OCI-LY7 (cell line): ENCODE results near the gene LIPE. TPM values are rescaled to one million over a fixed set of nuclear protein-coding genes. Genes with fewer than 3 reads are reported as not detected.

ENCODE experiments used
- BruUV-seq: library from RNA; stranded (reverse); fragments of 400-500 nt; replicated peaks from 2 replicates; lab custom pipeline; 2021; lab: Mats Ljungman, UMichigan
- CTCF ChIA-PET: fragments of 300-600 bp; sonication (Branson Sonifier 250); formaldehyde crosslinking; loops from one replicate; lab custom pipeline; 2022; ENCODE audit warnings: antibody characterized with exemption; ENCODE audit not compliant: unreplicated experiment; lab: Charles Lee
- POLR2A ChIA-PET: fragments of 300-600 bp; sonication (Branson Sonifier 250); formaldehyde crosslinking; loops from one replicate; lab custom pipeline; 2022; ENCODE audit warnings: antibody characterized with exemption; lab: Charles Lee
- DNase-seq: peaks from one replicate; pipeline ENCODE4 v3.0.0-alpha.2; 2015; ENCODE audit warnings: low spot score
- H2AFZ ChIP-seq: fragments of 200-600 bp; sonication (generic), shearing (Covaris generic); 2 replicates; pipeline ENCODE4 v1.6.1; 2014; ENCODE audit warnings: mild to moderate bottlenecking, antibody characterized with exemption, low read length, moderate library complexity
- H3K27ac ChIP-seq: fragments of 200-600 bp; sonication (generic); 2 replicates; pipeline ENCODE4 v1.5.1; 2014; ENCODE audit warnings: mixed run types, low read depth, mild to moderate bottlenecking, moderate library complexity, low read length, inconsistent platforms; ENCODE audit not compliant: poor library complexity, severe bottlenecking
- H3K36me3 ChIP-seq: fragments of 200-600 bp; sonication (generic); 2 replicates; pipeline ENCODE4 v1.6.1; 2014; ENCODE audit warnings: mild to moderate bottlenecking, antibody characterized with exemption, low read length, moderate library complexity, mixed read lengths; ENCODE audit not compliant: insufficient read depth
- H3K4me1 ChIP-seq: fragments of 200-600 bp; sonication (generic); 2 replicates; pipeline ENCODE4 v1.5.1; 2014; ENCODE audit warnings: mild to moderate bottlenecking, low read length; ENCODE audit not compliant: insufficient read depth, poor library complexity, severe bottlenecking
- H3K4me2 ChIP-seq: fragments of 200-600 bp; sonication (generic); 2 replicates; pipeline ENCODE4 v1.6.1; 2014; ENCODE audit warnings: mild to moderate bottlenecking, low read length
- H3K4me3 ChIP-seq: fragments of 200-600 bp; sonication (generic); 2 replicates; pipeline ENCODE4 v1.5.1; 2014; ENCODE audit warnings: mild to moderate bottlenecking, low read depth, low read length; ENCODE audit not compliant: poor library complexity, severe bottlenecking
- H3K79me2 ChIP-seq: fragments of 200-600 bp; sonication (generic); 2 replicates; pipeline ENCODE4 v1.6.1; 2016; ENCODE audit warnings: low read depth, mild to moderate bottlenecking, low read length, moderate library complexity, mixed read lengths; ENCODE audit not compliant: insufficient read depth
- H3K9me2 ChIP-seq: fragments of 200-600 bp; sonication (generic); 2 replicates; pipeline ENCODE4 v1.6.1; 2016; ENCODE audit warnings: mild to moderate bottlenecking, low read length, mixed read lengths; ENCODE audit not compliant: insufficient read depth
- H3K9me3 ChIP-seq: fragments of 200-600 bp; sonication (generic); 2 replicates; pipeline ENCODE4 v1.6.1; 2014; ENCODE audit warnings: mild to moderate bottlenecking, mixed run types, low read length, mixed read lengths
- H4K20me1 ChIP-seq: fragments of 200-600 bp; sonication (generic); 2 replicates; pipeline ENCODE4 v1.6.1; 2014; ENCODE audit warnings: mild to moderate bottlenecking, antibody characterized with exemption, low read length, moderate library complexity, mixed read lengths; ENCODE audit not compliant: insufficient read depth
- EZH2phosphoT487 ChIP-seq: fragments of 200-600 bp; sonication (generic); IDR thresholded peaks from 2 replicates; pipeline ENCODE4 v1.6.1; 2018; ENCODE audit warnings: low read depth, borderline replicate concordance, mild to moderate bottlenecking, mixed run types, antibody characterized with exemption, low read length, moderate library complexity, mixed read lengths
- intact Hi-C: fragments of 100-400 bp; cut with micrococcal nuclease; formaldehyde crosslinking; loops from one replicate; pipeline ENCODE4 v1.10.0; 2022; ENCODE audit not compliant: unreplicated experiment
- total RNA-seq, 2 experiments: library from RNA; depleted of rRNA in 1 of 2; stranded (reverse); fragments of >200 nt in 1 of 2; shearing (Covaris generic) in 1 of 2; gene quantifications; 2 replicates each; pipeline ENCODE4 v1.2.3, GENCODE V29; 2014 to 2022
- TF ChIP-seq, protein P1 (sequence below): fragments of 200-600 bp; sonication (generic); conservative IDR thresholded peaks from 2 replicates; pipeline ENCODE4 v1.5.1; 2014; ENCODE audit warnings: mild to moderate bottlenecking, antibody characterized with exemption, low read length, moderate library complexity, mixed read lengths

LIPE gene
- total RNA-seq, 2 experiments from 2014 or later = 21.2 to 35.6 TPM

DNA sequence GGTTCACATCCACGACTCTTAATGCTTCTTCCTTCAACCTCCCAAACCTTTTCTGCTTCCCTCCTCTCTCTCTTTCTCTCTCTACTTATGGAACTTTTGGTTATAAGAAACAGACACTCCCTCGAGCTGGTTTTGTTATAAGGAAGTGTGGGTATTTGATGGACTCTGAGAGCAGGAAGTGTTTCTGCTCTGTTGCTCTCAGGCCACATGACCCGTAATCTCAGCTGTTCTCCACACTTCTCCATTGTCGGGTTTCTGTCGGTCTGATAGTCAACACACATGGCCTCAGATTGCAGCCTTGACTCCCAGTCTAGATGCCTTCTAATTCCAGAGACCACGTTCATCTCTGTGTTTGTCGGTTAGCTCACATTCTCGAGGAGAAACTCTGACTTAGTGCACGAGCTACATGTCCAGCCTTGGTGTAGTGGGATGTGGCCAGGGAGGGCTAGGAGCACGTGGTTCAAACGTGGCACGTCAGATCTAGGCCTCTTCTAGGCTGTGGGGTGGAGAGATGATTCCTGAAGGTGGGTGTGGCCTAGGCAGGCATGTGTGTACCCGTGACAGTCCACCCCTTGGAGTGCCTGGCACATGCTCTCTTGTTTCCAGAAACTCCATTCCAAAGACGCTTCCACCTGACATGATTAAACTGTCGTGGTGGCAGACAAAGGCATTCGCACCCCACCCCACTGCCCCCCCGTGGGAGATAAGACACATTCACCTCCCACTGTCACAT lies 63.4 kb downstream of the LIPE start:
- no peak overlapping the region for H3K27ac ChIP-seq
- peak; percentile 52 for DNase-seq

DNA sequence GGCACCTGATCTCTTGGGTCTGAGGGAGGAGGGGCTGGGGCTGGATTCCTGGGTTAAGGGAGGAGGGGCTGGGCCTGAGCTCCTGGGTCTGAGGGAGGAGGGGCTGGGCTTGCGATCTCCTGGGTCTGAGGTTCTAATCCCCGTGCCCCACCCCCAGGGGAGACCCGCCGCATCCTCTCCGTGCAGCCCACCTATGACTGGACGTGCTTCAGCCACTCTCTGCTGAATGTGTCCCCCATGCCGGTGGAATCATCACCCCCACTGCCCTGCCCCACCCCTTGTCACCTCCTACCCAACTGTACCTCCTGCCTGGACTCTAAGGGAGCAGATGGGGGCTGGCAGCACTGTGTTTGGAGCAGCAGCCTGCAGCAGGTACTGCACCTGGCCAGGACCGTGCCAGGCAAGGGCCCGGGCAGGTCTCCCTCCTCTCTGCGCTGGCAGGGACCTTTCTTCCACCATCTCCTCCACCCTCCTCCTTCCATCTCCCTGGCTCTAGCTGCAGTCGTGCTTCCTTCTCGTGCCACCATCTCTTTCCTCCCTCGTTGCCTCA lies 64.2 kb downstream of the LIPE start:
- CTCF ChIA-PET = no interaction called here
- H2AFZ ChIP-seq = no peak overlapping the region

More for the DNA sequence above, 63.4 kb downstream of the LIPE start:
- TF ChIP-seq, protein P1, sequence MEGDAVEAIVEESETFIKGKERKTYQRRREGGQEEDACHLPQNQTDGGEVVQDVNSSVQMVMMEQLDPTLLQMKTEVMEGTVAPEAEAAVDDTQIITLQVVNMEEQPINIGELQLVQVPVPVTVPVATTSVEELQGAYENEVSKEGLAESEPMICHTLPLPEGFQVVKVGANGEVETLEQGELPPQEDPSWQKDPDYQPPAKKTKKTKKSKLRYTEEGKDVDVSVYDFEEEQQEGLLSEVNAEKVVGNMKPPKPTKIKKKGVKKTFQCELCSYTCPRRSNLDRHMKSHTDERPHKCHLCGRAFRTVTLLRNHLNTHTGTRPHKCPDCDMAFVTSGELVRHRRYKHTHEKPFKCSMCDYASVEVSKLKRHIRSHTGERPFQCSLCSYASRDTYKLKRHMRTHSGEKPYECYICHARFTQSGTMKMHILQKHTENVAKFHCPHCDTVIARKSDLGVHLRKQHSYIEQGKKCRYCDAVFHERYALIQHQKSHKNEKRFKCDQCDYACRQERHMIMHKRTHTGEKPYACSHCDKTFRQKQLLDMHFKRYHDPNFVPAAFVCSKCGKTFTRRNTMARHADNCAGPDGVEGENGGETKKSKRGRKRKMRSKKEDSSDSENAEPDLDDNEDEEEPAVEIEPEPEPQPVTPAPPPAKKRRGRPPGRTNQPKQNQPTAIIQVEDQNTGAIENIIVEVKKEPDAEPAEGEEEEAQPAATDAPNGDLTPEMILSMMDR = no peak
- no peak for TF ChIP-seq EZH2phosphoT487
- Histone ChIP-seq H3K4me2 (no peak overlapping the region), H3K9me3 (peaks cover 11% of the 10 kb centered on the region), H3K9me2 (no peaks in the 10 kb centered on the region), H3K36me3 (peaks cover 20% of the 10 kb centered on the region), H2AFZ (no peak overlapping the region), H3K4me1 (peaks cover 10% of the 10 kb centered on the region), H4K20me1 (no peaks in the 10 kb centered on the region), H3K79me2 (no peaks in the 10 kb centered on the region), H3K4me3 (no peak overlapping the region)
- BruUV-seq = no TSS peak
- POLR2A ChIA-PET = no interaction called here
- intact Hi-C loops = no loop called here
- CTCF ChIA-PET = no interaction called here

More for the DNA sequence above, 64.2 kb downstream of the LIPE start:
- no peak for DNase-seq
- no peaks in the 10 kb centered on the region for H3K9me2 ChIP-seq
- TF ChIP-seq EZH2phosphoT487 = no peak
- TF ChIP-seq, protein P1 = no peak
- H3K4me2 ChIP-seq = no peak overlapping the region
- POLR2A ChIA-PET = no interaction called here
- no peaks in the 10 kb centered on the region for H4K20me1 ChIP-seq
- H3K79me2 ChIP-seq = no peaks in the 10 kb centered on the region
- intact Hi-C loops = no loop called here
- no peak overlapping the region for H3K4me3 ChIP-seq
- BruUV-seq = no TSS peak
- peaks cover 20% of the 10 kb centered on the region for H3K36me3 ChIP-seq
- peaks cover 10% of the 10 kb centered on the region for H3K4me1 ChIP-seq
- H3K27ac ChIP-seq = no peak overlapping the region
- peaks cover 11% of the 10 kb centered on the region for H3K9me3 ChIP-seq
